ENCODE measurements around the gene SACS. TPM values are rescaled to one million over a fixed set of nuclear protein-coding genes. Genes with fewer than 3 reads are reported as not detected.

The SACS gene
- total and polyA plus RNA-seq, 9 donors = 3.2 to 16.9 (median 13.0) TPM

DNA sequence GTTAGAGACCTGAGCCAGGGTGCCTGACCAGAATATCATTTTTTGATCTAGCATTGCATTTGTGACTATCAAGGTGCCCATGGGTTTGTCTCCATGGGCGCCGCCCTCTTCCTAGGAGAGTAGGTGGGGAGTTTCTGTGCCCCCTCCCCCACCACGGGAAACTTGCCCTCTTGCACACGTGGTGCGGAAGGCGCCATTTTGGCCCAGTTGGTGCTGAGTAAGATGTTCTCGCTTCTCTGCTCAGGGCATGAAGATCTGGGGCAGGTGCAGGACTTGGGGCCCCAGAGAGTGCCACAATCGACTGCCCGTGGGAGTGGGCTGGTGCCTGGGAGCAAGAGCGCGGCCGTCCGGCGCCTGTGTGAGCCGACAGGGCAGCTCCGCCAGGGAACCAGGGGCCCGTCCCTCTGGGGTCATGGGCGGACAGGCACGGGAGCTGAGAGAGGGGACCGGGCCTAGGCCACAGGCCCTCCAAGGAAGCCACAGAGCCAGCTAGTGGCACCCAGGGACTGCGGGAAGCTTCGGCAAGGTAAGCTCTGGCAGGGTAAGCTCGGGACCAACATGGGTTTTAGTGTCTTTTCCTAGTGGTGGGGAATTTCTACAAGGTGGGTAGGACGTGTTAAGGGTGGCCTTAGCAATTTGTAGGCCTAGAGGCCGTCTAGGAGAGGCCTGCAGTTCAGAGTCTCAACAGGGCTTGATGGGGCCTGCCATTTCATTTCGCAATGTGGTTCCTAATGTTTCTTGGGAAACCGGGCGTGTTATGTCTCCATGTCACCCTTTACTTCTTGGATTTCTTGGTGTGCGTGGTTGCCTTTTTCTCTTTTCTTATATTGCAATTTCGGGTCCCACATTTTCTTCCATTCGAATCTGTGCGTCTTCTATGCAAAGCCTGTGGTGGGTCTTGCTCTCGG, 14.5 kb downstream of the SACS start:
- H3K4me3 ChIP-seq = no peak overlapping the region
- intact Hi-C loops (cut with DNase I) = no loop called here
- H3K36me3 ChIP-seq = no peaks in the 10 kb centered on the region
- TF ChIP-seq, protein P1, sequence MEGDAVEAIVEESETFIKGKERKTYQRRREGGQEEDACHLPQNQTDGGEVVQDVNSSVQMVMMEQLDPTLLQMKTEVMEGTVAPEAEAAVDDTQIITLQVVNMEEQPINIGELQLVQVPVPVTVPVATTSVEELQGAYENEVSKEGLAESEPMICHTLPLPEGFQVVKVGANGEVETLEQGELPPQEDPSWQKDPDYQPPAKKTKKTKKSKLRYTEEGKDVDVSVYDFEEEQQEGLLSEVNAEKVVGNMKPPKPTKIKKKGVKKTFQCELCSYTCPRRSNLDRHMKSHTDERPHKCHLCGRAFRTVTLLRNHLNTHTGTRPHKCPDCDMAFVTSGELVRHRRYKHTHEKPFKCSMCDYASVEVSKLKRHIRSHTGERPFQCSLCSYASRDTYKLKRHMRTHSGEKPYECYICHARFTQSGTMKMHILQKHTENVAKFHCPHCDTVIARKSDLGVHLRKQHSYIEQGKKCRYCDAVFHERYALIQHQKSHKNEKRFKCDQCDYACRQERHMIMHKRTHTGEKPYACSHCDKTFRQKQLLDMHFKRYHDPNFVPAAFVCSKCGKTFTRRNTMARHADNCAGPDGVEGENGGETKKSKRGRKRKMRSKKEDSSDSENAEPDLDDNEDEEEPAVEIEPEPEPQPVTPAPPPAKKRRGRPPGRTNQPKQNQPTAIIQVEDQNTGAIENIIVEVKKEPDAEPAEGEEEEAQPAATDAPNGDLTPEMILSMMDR (IDR thresholded peaks at IDR 0.05) = no peak
- TF ChIP-seq EP300 (IDR thresholded peaks at IDR 0.05) (no peak), POLR2A (IDR thresholded peaks at IDR 0.05) (no peak)
- H3K4me1 ChIP-seq (ENCODE audit: insufficient read depth) = no peaks in the 10 kb centered on the region
- no peaks in the 10 kb centered on the region for H3K27me3 ChIP-seq
- 96 to 97% (median 97%) methylated on average over 33 of the region's 33 CpGs for WGBS, 3 donors
- DNase-seq = no peak
- H3K27ac ChIP-seq = no peak overlapping the region
- H3K9me3 ChIP-seq = no peaks in the 10 kb centered on the region

DNA sequence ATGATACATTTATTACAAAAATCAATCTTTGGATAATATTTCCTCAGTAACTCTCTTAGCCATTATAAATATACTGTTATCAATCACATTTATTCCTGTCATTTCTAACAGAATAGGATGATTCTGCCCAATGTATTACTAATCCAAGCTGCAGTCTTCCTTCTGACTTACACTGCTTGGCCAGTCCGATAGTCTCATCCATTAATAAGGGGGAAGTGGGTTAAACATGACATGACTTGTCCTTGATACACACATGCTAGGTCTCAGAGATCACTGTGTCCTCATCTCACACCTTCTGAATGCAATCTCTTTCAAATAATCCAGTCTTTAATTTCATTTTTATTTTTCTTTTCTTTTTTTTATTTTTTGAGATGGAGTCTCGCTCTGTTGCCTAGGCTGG, 18.8 kb downstream of the SACS start:
- no peak overlapping the region for H3K27ac ChIP-seq
- H3K36me3 ChIP-seq = no peaks in the 10 kb centered on the region
- intact Hi-C loops (cut with DNase I) = no loop called here
- H3K4me1 ChIP-seq (ENCODE audit: insufficient read depth) = no peaks in the 10 kb centered on the region
- no peak for DNase-seq
- TF ChIP-seq, protein P1 (IDR thresholded peaks at IDR 0.05) = no peak
- no peak for TF ChIP-seq EP300 (IDR thresholded peaks at IDR 0.05)
- TF ChIP-seq POLR2A (IDR thresholded peaks at IDR 0.05) = no peak
- H3K27me3 ChIP-seq = no peaks in the 10 kb centered on the region
- no peaks in the 10 kb centered on the region for H3K9me3 ChIP-seq
- no peak overlapping the region for H3K4me3 ChIP-seq
- 93 to 96% (median 93%) methylated on average over 2 of the region's 2 CpGs for WGBS, 3 donors

- no peak overlapping the region for H3K4me3 ChIP-seq
- H3K9me3 ChIP-seq = no peaks in the 10 kb centered on the region
- DNase-seq = no peak
- no peaks in the 10 kb centered on the region for H3K4me1 ChIP-seq (ENCODE audit: insufficient read depth)
- no peak overlapping the region for H3K27ac ChIP-seq
- H3K36me3 ChIP-seq = no peaks in the 10 kb centered on the region
- no peak for TF ChIP-seq POLR2A (IDR thresholded peaks at IDR 0.05)
- TF ChIP-seq, protein P1 (IDR thresholded peaks at IDR 0.05) = no peak
- no peak for TF ChIP-seq EP300 (IDR thresholded peaks at IDR 0.05)
- intact Hi-C loops (cut with DNase I) = no loop called here
- no peaks in the 10 kb centered on the region for H3K27me3 ChIP-seq
- 92 to 93% (median 93%) methylated on average over 11 of the region's 11 CpGs for whole genome bisulfite sequencing, 3 donors
Observed at GRCh38 chr13:23411706-23412105, 21.8 kb downstream of the SACS start.

DNA sequence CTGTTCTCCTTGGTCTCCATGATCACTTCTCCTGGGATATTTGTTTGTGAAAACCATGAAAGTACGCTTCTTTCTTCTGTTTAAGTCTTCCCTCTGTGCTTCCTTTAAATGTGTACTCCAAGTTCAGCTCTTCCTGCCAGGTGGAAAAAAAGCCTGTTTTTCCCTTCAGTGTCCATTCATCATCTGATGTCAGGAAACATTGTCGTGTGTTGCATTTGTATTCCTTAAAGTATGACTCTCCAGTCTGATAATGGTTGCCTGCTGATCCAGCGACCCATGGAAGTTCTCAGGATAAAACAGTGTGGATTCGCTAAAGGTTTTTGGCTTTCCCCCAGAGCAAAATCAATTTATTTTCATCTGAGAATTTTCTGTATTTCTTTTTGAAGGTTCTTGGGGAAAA, 22.3 kb downstream of the SACS start:
- no peaks in the 10 kb centered on the region for H3K27me3 ChIP-seq
- no peak for DNase-seq
- no peaks in the 10 kb centered on the region for H3K36me3 ChIP-seq
- H3K4me3 ChIP-seq = no peak overlapping the region
- no peak for TF ChIP-seq EP300 (IDR thresholded peaks at IDR 0.05)
- TF ChIP-seq, protein P1 (IDR thresholded peaks at IDR 0.05) = no peak
- no peak for TF ChIP-seq POLR2A (IDR thresholded peaks at IDR 0.05)
- no peaks in the 10 kb centered on the region for H3K9me3 ChIP-seq
- H3K27ac ChIP-seq = no peak overlapping the region
- 57 to 62% (median 60%) methylated on average over 4 of the region's 4 CpGs for WGBS, 3 donors
- no peaks in the 10 kb centered on the region for H3K4me1 ChIP-seq (ENCODE audit: insufficient read depth)
- intact Hi-C loops (cut with DNase I) = no loop called here
